HEK293 (cell line): Measurements from ENCODE around the gene ARHGAP26.
A peak's percentile ranks its signal among the peaks of the same experiment; 100 is the strongest.

Experiments used
- CTCF ChIA-PET: fragments of 350-600 bp; formaldehyde crosslinking; extraction: SDS; loops from one replicate; lab custom pipeline; 2021; ENCODE audit warnings: antibody characterized with exemption; lab: Yijun Ruan, JAX
- POLR2A ChIA-PET: fragments of 300-600 bp; formaldehyde crosslinking; extraction: SDS; loops from one replicate; lab custom pipeline; 2020; ENCODE audit warnings: antibody characterized with exemption, inconsistent platforms; lab: Yijun Ruan, JAX
- H3K27ac ChIP-seq: fragments of 200-500 bp; sonication (Bioruptor generic); 2 replicates; pipeline ENCODE4 v1.5.1; 2014; ENCODE audit warnings: low read depth, low read length, control low read depth, inconsistent platforms; ENCODE audit errors: extremely low read depth
- H3K36me3 ChIP-seq, 2 experiments: fragments of 200-500 bp in 1 of 2; sonication (Bioruptor generic) in 1 of 2; 1 replicate in 1 of 2; 2 replicates in 1 of 2; pipeline ENCODE4 v1.5.1; 2014 to 2017; ENCODE audit warnings: inconsistent platforms in 2 of 2, low read length in 2 of 2; ENCODE audit not compliant: control insufficient read depth in 2 of 2, insufficient read depth in 1 of 2
- H3K4me1 ChIP-seq: fragments of 200-500 bp; sonication (Bioruptor generic); 2 replicates; pipeline ENCODE4 v1.5.1; 2014; ENCODE audit warnings: mild to moderate bottlenecking, low read length, inconsistent platforms; ENCODE audit not compliant: control insufficient read depth, insufficient read depth
- H3K4me3 ChIP-seq: 2 replicates; pipeline ENCODE4 v1.5.1; 2011; ENCODE audit warnings: low read depth, mild to moderate bottlenecking, control low read depth, low read length, moderate library complexity
- H3K9me3 ChIP-seq: fragments of 200-500 bp; sonication (Bioruptor generic); 2 replicates; pipeline ENCODE4 v1.5.1; 2014; ENCODE audit warnings: low read depth, low read length, inconsistent platforms; ENCODE audit not compliant: control insufficient read depth, insufficient read depth
- EGR2 ChIP-seq: fragments of 450-650 bp; formaldehyde crosslinking; IDR thresholded peaks from 2 replicates; pipeline ENCODE4 v1.5.1; 2016; ENCODE audit warnings: low read depth, missing biosample characterization, missing genetic modification characterization
- GLI4 ChIP-seq: fragments of 450-650 bp; formaldehyde crosslinking; IDR thresholded peaks from 2 replicates; pipeline ENCODE4 v1.5.1; 2016; ENCODE audit warnings: missing biosample characterization, missing genetic modification characterization
- KLF1 ChIP-seq: fragments of 450-650 bp; formaldehyde crosslinking; IDR thresholded peaks from 2 replicates; pipeline ENCODE4 v1.5.1; 2016; ENCODE audit warnings: missing biosample characterization, missing genetic modification characterization
- KLF16 ChIP-seq: fragments of 450-650 bp; formaldehyde crosslinking; IDR thresholded peaks from 2 replicates; pipeline ENCODE4 v1.5.1; 2017; ENCODE audit warnings: missing biosample characterization, missing genetic modification characterization
- KLF7 ChIP-seq: fragments of 450-650 bp; formaldehyde crosslinking; IDR thresholded peaks from 2 replicates; pipeline ENCODE4 v1.5.1; 2016; ENCODE audit warnings: missing biosample characterization, missing genetic modification characterization, borderline replicate concordance
- MZF1 ChIP-seq: fragments of 450-650 bp; formaldehyde crosslinking; IDR thresholded peaks from 2 replicates; pipeline ENCODE4 v1.5.1; 2017; ENCODE audit warnings: missing biosample characterization, missing genetic modification characterization, borderline replicate concordance
- PRDM1 ChIP-seq: fragments of 450-650 bp; formaldehyde crosslinking; IDR thresholded peaks from 2 replicates; pipeline ENCODE4; 2016; ENCODE audit warnings: missing biosample characterization, missing genetic modification characterization
- SCRT2 ChIP-seq: fragments of 450-650 bp; formaldehyde crosslinking; IDR thresholded peaks from 2 replicates; pipeline ENCODE4 v1.5.1; 2016; ENCODE audit warnings: missing biosample characterization, missing genetic modification characterization
- TRIM28 ChIP-seq: IDR thresholded peaks from 2 replicates; pipeline ENCODE4 v1.6.1; 2011; ENCODE audit warnings: low read length, control low read depth, borderline replicate concordance
- WT1 ChIP-seq: fragments of 450-650 bp; formaldehyde crosslinking; IDR thresholded peaks from 2 replicates; pipeline ENCODE4 v1.5.1; 2016; ENCODE audit warnings: missing biosample characterization, missing genetic modification characterization
- ZNF138 ChIP-seq: fragments of 450-650 bp; formaldehyde crosslinking; IDR thresholded peaks from 2 replicates; pipeline ENCODE4 v1.5.1; 2016; ENCODE audit warnings: missing biosample characterization, missing genetic modification characterization, borderline replicate concordance
- ZNF184 ChIP-seq: fragments of 450-650 bp; IDR thresholded peaks from 2 replicates; pipeline ENCODE4 v1.5.1; 2018; ENCODE audit warnings: missing biosample characterization, mild to moderate bottlenecking, missing genetic modification characterization
- ZNF211 ChIP-seq: fragments of 450-650 bp; formaldehyde crosslinking; IDR thresholded peaks from 2 replicates; pipeline ENCODE4 v1.5.1; 2016; ENCODE audit warnings: low read depth, missing biosample characterization, missing genetic modification characterization
- ZNF214 ChIP-seq: fragments of 450-650 bp; formaldehyde crosslinking; IDR thresholded peaks from 2 replicates; pipeline ENCODE4 v1.5.1; 2017; ENCODE audit warnings: missing biosample characterization, mild to moderate bottlenecking, missing genetic modification characterization, borderline replicate concordance
- ZNF223 ChIP-seq: fragments of 450-650 bp; formaldehyde crosslinking; IDR thresholded peaks from 2 replicates; pipeline ENCODE4 v1.5.1; 2016; ENCODE audit warnings: missing biosample characterization, missing genetic modification characterization
- ZNF274 ChIP-seq, 2 experiments: fragments of 200-500 bp in 1 of 2; fragments of 450-650 bp in 1 of 2; sonication (Bioruptor generic) in 1 of 2; formaldehyde crosslinking in 1 of 2; IDR thresholded peaks; 2 replicates each; pipeline versions ENCODE4 v1.5.1 to v1.6.1; 2014 to 2016; ENCODE audit warnings: borderline replicate concordance in 1 of 2, inconsistent platforms in 1 of 2, low read length in 1 of 2, missing biosample characterization in 1 of 2, missing genetic modification characterization in 1 of 2
- ZNF341 ChIP-seq: fragments of 450-650 bp; formaldehyde crosslinking; IDR thresholded peaks from 2 replicates; pipeline ENCODE4; 2016; ENCODE audit warnings: low read depth, missing biosample characterization, missing genetic modification characterization
- ZNF521 ChIP-seq: fragments of 450-650 bp; formaldehyde crosslinking; IDR thresholded peaks from 2 replicates; pipeline ENCODE4 v1.5.1; 2017; ENCODE audit warnings: missing biosample characterization, mild to moderate bottlenecking, missing genetic modification characterization
- ZNF610 ChIP-seq: fragments of 450-650 bp; formaldehyde crosslinking; IDR thresholded peaks from 2 replicates; pipeline ENCODE4 v1.5.1; 2016; ENCODE audit warnings: missing biosample characterization, missing genetic modification characterization, borderline replicate concordance
- ZNF623 ChIP-seq: fragments of 450-650 bp; formaldehyde crosslinking; IDR thresholded peaks from 2 replicates; pipeline ENCODE4 v1.5.1; 2016; ENCODE audit warnings: missing biosample characterization, missing genetic modification characterization
- ZNF664 ChIP-seq: fragments of 450-650 bp; formaldehyde crosslinking; IDR thresholded peaks from 2 replicates; pipeline ENCODE4 v1.5.1; 2016; ENCODE audit warnings: missing biosample characterization, missing genetic modification characterization
- ZNF791 ChIP-seq: fragments of 450-650 bp; formaldehyde crosslinking; IDR thresholded peaks from 2 replicates; pipeline ENCODE4 v1.5.1; 2016; ENCODE audit warnings: missing biosample characterization, missing genetic modification characterization
- TF ChIP-seq, protein P1 (sequence below): fragments of 450-650 bp; formaldehyde crosslinking; IDR thresholded peaks from 2 replicates; pipeline ENCODE4 v1.5.1; 2016; ENCODE audit warnings: missing biosample characterization, missing genetic modification characterization
- TF ChIP-seq, protein P2 (sequence below): fragments of 450-650 bp; formaldehyde crosslinking; IDR thresholded peaks from 2 replicates; pipeline ENCODE4 v1.5.1; 2017; ENCODE audit warnings: missing biosample characterization, missing genetic modification characterization
- TF ChIP-seq, protein P3 (sequence below): fragments of 450-650 bp; formaldehyde crosslinking; IDR thresholded peaks from 2 replicates; pipeline ENCODE4 v1.5.0; 2017; ENCODE audit warnings: missing biosample characterization, missing genetic modification characterization, borderline replicate concordance

The ARHGAP26 gene

DNA sequence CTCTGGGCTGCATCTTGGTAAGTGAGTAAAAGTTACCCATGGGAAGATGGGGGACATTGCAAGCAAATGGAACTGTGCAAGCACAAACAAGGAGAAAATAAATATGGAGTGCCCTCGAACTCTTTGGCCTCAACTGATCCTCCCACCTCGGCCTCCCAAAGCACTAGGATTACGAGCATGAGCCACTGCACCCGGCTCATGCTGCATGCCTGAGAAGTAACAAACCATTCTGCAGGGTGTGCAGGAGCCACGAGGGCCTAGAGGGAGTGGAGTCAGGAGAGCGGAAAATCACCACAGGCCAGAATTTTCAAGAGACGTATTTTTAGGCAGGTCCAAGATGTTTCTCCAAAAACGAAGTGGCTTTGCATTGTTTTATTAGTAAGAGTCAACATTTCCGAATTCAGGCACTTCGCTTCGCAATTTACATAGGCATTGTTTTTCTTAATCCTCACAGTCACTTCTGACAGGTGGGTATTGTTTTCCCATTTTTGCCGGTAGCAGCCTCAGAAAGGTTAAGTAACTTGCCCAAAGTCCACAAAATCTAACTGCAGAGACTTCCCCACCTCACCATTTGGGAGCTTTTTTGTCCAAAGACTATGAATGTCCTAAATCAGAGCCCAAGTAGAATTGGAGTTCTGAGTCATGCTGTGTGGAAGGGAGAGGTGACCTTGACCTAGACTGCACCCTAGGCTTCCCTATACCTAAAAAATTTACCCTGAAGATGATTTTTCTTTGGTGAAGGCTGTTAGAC is 403.1 kb downstream of the ARHGAP26 start:
- H3K9me3 ChIP-seq = no peaks in the 10 kb centered on the region
- ChIA-PET POLR2A (interaction anchor here (0.6 kb wide), 1 partner anchor 9 kb away, joined by 3 read pairs; no protein-coding TSS in a partner anchor), CTCF (interaction anchor here (0.5 to 0.6 kb wide), 2 partner anchors 12 to 68 kb away, joined by 3 read pairs; no protein-coding TSS in a partner anchor)
- no peak overlapping the region for H3K27ac ChIP-seq
- TF ChIP-seq KLF1 (tag by site-specific recombination) (no peak), EGR2 (tag by site-specific recombination) (no peak), ZNF223 (tag by site-specific recombination) (no peak), KLF7 (no peak)
- TF ChIP-seq, protein P1, sequence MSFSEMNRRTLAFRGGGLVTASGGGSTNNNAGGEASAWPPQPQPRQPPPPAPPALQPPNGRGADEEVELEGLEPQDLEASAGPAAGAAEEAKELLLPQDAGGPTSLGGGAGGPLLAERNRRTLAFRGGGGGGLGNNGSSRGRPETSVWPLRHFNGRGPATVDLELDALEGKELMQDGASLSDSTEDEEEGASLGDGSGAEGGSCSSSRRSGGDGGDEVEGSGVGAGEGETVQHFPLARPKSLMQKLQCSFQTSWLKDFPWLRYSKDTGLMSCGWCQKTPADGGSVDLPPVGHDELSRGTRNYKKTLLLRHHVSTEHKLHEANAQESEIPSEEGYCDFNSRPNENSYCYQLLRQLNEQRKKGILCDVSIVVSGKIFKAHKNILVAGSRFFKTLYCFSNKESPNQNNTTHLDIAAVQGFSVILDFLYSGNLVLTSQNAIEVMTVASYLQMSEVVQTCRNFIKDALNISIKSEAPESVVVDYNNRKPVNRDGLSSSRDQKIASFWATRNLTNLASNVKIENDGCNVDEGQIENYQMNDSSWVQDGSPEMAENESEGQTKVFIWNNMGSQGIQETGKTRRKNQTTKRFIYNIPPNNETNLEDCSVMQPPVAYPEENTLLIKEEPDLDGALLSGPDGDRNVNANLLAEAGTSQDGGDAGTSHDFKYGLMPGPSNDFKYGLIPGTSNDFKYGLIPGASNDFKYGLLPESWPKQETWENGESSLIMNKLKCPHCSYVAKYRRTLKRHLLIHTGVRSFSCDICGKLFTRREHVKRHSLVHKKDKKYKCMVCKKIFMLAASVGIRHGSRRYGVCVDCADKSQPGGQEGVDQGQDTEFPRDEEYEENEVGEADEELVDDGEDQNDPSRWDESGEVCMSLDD (tag by site-specific recombination) = no peak
- no peaks in the 10 kb centered on the region for H3K36me3 ChIP-seq
- no peak overlapping the region for H3K4me3 ChIP-seq
- H3K4me1 ChIP-seq = no peaks in the 10 kb centered on the region

DNA sequence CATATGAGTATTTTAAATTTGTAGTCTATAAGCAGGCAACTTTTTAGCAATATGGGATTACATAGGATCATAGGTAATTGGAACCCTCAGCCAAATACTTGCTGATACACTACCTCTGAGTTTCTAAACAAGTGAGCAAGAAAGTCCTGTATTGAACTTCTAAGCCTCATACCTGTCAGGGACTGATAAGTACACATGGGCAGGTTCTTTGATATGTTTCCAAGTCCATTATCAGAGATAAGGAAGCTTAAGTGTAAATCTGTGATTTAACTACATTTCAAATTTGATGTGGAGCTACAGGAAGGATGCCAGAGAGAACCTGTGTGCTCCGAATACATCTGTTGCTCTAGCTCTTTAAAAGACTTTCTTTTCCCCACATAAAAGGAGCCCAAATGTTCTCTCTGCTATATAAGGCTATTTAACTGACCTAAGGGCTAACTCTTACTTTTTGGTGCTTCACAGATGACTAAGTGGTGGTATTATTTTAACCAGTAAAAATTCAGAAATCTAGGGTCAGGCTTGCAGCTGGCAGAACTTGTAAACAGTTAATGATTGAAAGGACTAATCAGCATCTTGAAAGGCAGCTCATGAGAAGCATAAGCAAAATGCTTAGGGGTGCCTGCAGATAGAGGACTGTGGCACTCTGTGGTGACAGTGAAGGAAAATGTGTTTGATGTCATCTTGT is 404.7 kb downstream of the ARHGAP26 start:
- CTCF ChIA-PET = no interaction called here
- POLR2A ChIA-PET = no interaction called here

DNA sequence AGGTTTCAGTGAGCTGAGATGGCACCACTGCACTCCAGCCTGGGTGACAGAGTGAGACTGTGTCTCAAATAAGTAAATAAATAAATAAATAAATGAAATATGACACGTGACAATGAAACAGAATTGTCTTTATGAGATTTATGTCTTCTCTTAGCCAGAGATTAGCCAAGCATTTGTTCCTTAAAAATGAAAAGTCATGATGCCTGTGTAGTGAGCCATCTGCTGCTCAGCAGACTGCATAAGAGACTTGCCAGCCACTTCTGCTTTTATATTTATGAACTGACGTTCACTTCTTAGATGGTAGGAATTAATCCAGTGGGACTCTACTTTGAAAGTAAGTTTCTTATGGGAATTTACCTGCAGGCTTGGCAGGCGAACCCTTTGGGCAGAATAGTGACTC is 405.9 kb downstream of the ARHGAP26 start:
- H3K4me3 ChIP-seq = no peak overlapping the region
- H3K4me1 ChIP-seq = no peaks in the 10 kb centered on the region
- no peaks in the 10 kb centered on the region for H3K36me3 ChIP-seq
- ChIA-PET POLR2A (no interaction called here), CTCF (no interaction called here)
- no peaks in the 10 kb centered on the region for H3K9me3 ChIP-seq
- no peak overlapping the region for H3K27ac ChIP-seq
- TF ChIP-seq ZNF521 (no peak), KLF16 (no peak), ZNF610 (tag by site-specific recombination) (no peak), ZNF664 (tag by site-specific recombination) (no peak), WT1 (tag by site-specific recombination) (no peak), PRDM1 (tag by site-specific recombination) (no peak), MZF1 (no peak), ZNF184 (tag by site-specific recombination) (no peak), ZNF274 (IDR thresholded peaks at IDR 0.05; ENCODE audit: low read length) (no peak), ZNF274 (tag by site-specific recombination; IDR thresholded peaks at IDR 0.05; ENCODE audit: borderline replicate concordance) (no peak), TRIM28 (no peak), ZNF623 (tag by site-specific recombination) (no peak), ZNF791 (tag by site-specific recombination) (no peak), ZNF214 (tag by site-specific recombination) (no peak), ZNF211 (no peak), ZNF138 (tag by site-specific recombination) (no peak), ZNF341 (tag by site-specific recombination) (no peak)
- TF ChIP-seq, protein P2, sequence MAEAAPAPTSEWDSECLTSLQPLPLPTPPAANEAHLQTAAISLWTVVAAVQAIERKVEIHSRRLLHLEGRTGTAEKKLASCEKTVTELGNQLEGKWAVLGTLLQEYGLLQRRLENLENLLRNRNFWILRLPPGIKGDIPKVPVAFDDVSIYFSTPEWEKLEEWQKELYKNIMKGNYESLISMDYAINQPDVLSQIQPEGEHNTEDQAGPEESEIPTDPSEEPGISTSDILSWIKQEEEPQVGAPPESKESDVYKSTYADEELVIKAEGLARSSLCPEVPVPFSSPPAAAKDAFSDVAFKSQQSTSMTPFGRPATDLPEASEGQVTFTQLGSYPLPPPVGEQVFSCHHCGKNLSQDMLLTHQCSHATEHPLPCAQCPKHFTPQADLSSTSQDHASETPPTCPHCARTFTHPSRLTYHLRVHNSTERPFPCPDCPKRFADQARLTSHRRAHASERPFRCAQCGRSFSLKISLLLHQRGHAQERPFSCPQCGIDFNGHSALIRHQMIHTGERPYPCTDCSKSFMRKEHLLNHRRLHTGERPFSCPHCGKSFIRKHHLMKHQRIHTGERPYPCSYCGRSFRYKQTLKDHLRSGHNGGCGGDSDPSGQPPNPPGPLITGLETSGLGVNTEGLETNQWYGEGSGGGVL = no peak
- TF ChIP-seq, protein P3, sequence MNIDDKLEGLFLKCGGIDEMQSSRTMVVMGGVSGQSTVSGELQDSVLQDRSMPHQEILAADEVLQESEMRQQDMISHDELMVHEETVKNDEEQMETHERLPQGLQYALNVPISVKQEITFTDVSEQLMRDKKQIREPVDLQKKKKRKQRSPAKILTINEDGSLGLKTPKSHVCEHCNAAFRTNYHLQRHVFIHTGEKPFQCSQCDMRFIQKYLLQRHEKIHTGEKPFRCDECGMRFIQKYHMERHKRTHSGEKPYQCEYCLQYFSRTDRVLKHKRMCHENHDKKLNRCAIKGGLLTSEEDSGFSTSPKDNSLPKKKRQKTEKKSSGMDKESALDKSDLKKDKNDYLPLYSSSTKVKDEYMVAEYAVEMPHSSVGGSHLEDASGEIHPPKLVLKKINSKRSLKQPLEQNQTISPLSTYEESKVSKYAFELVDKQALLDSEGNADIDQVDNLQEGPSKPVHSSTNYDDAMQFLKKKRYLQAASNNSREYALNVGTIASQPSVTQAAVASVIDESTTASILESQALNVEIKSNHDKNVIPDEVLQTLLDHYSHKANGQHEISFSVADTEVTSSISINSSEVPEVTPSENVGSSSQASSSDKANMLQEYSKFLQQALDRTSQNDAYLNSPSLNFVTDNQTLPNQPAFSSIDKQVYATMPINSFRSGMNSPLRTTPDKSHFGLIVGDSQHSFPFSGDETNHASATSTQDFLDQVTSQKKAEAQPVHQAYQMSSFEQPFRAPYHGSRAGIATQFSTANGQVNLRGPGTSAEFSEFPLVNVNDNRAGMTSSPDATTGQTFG (tag by site-specific recombination) = no peak

More for the DNA sequence above, 404.7 kb downstream of the ARHGAP26 start:
- Histone ChIP-seq H3K4me3 (no peak overlapping the region), H3K36me3 (no peaks in the 10 kb centered on the region), H3K9me3 (no peaks in the 10 kb centered on the region), H3K4me1 (no peaks in the 10 kb centered on the region), H3K27ac (no peak overlapping the region)
- peak; percentile 49; the same call in 1 of the 2 replicates for TF ChIP-seq SCRT2
- no peak for TF ChIP-seq GLI4 (tag by site-specific recombination)
